Neuron (in vitro differentiated cells): Measurements from ENCODE around the gene COBLL1.
"Not testable (repeated sequence)": the region's sequence is repeated elsewhere in the genome, so short reads cannot be mapped to it uniquely, and the experiment has no call there.

Experiments used
- H2AFZ ChIP-seq: one replicate; pipeline ENCODE4 v1.6.1; 2013; ENCODE audit warnings: low read depth, mild to moderate bottlenecking, inconsistent platforms, low read length, moderate library complexity
- H3K27me3 ChIP-seq: one replicate; pipeline ENCODE4 v1.6.1; 2013; ENCODE audit warnings: low read length; ENCODE audit not compliant: insufficient read depth
- H3K36me3 ChIP-seq: one replicate; pipeline ENCODE4 v1.6.1; 2013; ENCODE audit warnings: low read length; ENCODE audit not compliant: insufficient read depth
- H3K4me1 ChIP-seq: one replicate; pipeline ENCODE4 v1.6.1; 2013; ENCODE audit warnings: low read length; ENCODE audit not compliant: insufficient read depth
- H3K4me3 ChIP-seq: 2 replicates; pipeline ENCODE4 v1.5.1; 2013; ENCODE audit warnings: mild to moderate bottlenecking, low read length, moderate library complexity
- H3K9me3 ChIP-seq: one replicate; pipeline ENCODE4 v1.6.1; 2013; ENCODE audit warnings: low read length

Gene COBLL1

DNA sequence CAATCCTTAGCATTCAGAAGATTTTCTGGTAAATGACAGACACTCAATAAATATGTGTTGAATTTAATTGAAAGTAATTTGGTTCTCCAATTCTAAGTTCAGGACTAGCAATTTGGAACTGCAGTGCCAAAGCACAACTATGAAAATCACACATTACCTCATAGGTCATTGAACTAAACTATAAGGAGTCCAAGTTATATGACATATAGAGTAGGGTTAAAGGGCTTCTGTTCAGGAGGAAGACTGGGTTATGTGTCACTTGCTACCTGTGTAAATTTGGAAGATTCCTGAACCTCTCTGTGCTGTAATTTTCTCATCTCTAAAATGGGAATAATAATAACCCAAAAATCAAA, 27.8 kb upstream of the COBLL1 start:
- no peaks in the 10 kb centered on the region for H3K36me3 ChIP-seq
- no peaks in the 10 kb centered on the region for H3K9me3 ChIP-seq
- no peak overlapping the region for H3K4me3 ChIP-seq
- no peak overlapping the region for H2AFZ ChIP-seq
- no peaks in the 10 kb centered on the region for H3K4me1 ChIP-seq
- no peaks in the 10 kb centered on the region for H3K27me3 ChIP-seq

DNA sequence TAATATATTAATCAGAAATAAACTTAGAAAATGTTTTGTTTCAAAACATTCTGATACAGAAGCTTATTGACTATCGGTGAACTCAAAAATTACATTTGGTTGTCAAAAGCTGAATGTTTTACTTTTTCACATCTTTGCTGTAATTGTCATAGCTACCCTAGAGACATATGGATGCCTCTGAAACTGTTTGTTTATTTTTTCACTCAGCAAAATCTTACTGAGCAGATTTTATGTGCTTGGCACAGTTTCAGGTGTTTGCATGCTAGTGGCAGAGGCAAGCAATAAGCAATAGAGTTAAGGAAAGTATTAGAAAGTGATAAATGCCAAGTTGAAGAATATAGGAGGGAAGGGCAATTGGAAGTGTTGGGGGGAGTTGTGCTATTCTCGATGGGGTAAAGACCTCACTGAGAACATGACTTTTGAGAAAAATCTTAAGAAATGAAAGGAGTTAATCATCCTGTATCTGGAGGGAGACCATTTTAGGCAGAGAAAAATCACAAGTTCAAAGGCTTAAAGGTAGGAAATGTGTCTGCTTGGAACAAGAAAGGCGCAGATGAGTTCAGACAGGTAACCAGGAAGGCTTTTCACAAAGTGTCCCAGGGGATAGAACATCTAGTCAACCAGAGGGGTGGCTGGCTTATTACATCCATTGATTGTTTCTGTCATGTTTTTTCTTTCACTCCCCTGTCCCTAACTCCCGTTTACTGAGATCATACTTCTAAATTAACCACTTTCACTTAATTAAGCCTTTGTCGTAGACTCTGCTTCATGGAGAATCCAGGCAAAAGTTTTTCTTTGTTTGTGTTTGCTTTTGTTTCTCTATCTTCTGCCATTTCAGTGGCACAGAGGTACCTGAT, 27.2 kb upstream of the COBLL1 start:
- H3K9me3 ChIP-seq: no peaks in the 10 kb centered on the region
- H3K36me3 ChIP-seq: no peaks in the 10 kb centered on the region
- no peak overlapping the region for H2AFZ ChIP-seq
- H3K4me3 ChIP-seq: no peak overlapping the region
- H3K4me1 ChIP-seq: no peaks in the 10 kb centered on the region
- H3K27me3 ChIP-seq: no peaks in the 10 kb centered on the region

DNA sequence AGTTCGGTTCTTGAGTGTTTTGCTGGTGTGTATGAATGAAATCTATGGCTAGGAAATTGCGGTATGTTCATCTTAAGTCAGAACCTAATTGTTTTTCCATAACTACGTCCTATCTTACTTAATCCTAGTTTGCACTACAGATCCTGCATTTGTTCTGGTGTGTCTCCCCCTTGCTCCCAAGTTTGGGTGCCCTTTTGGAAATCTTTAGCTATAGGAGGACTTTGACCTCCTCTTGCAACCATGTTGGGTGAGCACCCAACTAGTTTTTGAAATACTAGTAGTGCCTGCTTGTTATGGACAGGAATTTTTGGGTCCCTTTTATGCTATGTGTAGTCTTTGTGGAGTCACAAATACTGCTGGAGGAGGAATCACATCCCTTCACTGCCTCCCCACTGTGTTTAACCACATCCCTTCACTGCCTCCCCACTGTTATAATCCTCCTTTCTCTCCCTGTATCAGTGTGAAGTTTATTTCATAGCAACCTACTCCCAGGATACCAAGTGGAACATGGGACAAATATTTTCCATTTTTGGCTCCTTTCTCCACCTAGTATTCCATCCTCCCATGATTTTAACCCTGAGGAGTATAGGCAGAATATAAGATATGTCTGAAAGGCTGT, 26.3 kb upstream of the COBLL1 start:
- no peak overlapping the region for H2AFZ ChIP-seq
- H3K36me3 ChIP-seq: no peaks in the 10 kb centered on the region
- no peaks in the 10 kb centered on the region for H3K9me3 ChIP-seq
- no peaks in the 10 kb centered on the region for H3K4me1 ChIP-seq
- no peak overlapping the region for H3K4me3 ChIP-seq
- H3K27me3 ChIP-seq: no peaks in the 10 kb centered on the region

DNA sequence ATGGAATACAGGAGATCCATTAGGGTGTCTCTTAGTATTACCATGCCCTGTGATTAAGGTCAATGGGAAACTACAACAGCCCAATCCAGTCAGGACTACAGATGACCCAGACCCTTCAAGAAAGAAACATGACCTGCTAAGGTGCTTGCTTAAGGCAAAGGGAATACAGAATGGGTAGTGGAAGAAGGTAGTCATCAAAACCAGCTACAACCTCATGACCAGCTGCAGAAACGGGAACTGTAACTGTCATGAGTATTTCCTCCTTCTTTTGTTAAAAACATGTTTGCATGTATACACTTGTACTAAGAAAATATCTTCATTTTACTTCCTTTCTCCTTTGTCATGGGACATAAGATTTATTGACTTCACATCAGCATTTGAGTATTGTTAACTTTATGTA, 24.8 kb upstream of the COBLL1 start:
- H3K36me3 ChIP-seq, H3K4me3 ChIP-seq, H2AFZ ChIP-seq, H3K27me3 ChIP-seq, H3K9me3 ChIP-seq, H3K4me1 ChIP-seq: not testable (repeated sequence)

DNA sequence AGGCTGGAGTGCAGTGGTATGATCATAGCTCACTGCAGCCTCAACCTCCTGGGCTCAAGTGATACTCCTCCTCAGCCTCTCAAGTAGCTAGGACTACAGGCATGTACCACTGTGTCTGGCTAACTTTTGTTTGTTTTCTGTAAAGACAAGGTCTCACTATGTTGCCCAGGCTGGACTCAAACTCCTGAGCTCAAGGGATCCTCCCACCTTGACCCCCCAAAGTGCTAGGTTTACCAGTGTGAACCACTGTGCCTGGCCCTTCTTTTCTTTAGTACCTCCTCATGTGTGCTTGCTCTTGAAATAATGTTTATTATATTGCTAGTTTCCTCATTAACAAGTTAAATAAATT, 19.0 kb upstream of the COBLL1 start:
- H3K36me3 ChIP-seq: no peaks in the 10 kb centered on the region
- H3K27me3 ChIP-seq: no peaks in the 10 kb centered on the region
- H3K4me3 ChIP-seq: no peak overlapping the region
- H3K9me3 ChIP-seq: no peaks in the 10 kb centered on the region
- H3K4me1 ChIP-seq: no peaks in the 10 kb centered on the region
- no peak overlapping the region for H2AFZ ChIP-seq

DNA sequence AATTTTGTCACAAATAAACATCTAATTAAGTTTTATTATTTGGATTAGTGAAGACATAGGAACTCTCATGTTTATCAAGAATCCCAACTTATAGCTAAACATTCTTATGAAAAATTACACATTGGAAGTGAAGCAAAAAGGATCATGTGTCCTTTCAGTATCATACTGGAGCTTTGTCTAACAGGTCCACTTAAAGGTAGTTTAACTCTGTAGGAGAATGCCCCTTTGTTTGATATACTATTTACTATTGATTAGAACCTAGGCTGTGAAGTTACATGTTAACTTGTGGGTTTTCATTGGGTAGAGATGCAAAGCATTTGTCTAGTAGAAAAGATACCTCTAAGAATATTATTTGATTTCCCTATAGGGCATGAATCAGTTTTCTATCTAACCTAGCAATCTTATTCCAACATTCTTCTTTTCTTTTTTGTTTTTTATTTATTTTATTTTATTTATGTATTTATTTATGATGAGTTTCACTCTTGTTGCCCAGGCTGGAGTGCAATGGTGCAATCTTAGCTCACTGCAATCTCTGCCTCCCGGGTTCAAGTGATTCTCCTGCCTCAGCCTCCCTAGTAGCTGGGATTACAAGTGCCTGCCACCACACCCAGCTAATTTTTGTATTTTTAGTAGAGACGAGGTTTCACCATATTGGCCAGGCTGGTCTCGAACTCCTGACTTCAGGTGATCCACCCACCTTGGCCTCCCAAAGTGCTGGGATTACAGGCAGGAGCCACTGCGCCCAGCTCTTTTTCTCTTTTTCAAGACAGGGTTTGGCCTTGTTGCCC, 18.5 kb upstream of the COBLL1 start:
- H3K4me1 ChIP-seq, H3K4me3 ChIP-seq, H3K27me3 ChIP-seq, H3K36me3 ChIP-seq, H3K9me3 ChIP-seq, H2AFZ ChIP-seq: not testable (repeated sequence)

DNA sequence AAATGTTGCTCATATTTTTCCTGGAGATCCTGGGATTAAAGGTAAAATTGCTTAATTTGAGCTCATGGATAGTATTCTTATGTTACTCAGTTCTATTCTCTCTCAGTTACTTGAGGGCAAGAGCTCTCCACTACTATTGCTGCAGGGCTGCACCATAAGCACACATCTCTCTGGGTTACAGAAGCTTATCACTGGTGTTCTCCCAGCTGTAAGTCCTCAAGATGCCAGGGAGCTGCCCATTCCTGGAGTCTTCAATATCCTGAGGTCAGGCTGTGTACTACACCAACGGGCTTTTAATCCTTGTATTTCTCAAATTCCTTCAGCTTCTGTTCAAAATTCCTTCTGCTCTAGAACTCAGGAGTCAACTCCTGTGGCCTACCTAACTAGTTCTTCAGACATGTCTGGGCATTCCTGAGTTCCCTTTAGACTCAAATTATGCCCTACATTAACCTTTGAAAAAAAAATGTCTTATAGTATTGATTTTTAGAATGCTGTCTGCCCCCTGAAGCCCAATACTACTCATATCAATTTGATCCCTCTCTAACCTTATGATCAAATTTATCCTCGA, 17.7 kb upstream of the COBLL1 start:
- Histone ChIP-seq H3K27me3 (no peaks in the 10 kb centered on the region), H3K4me3 (no peak overlapping the region), H3K36me3 (no peaks in the 10 kb centered on the region), H3K9me3 (no peaks in the 10 kb centered on the region), H3K4me1 (no peaks in the 10 kb centered on the region), H2AFZ (no peak overlapping the region)

DNA sequence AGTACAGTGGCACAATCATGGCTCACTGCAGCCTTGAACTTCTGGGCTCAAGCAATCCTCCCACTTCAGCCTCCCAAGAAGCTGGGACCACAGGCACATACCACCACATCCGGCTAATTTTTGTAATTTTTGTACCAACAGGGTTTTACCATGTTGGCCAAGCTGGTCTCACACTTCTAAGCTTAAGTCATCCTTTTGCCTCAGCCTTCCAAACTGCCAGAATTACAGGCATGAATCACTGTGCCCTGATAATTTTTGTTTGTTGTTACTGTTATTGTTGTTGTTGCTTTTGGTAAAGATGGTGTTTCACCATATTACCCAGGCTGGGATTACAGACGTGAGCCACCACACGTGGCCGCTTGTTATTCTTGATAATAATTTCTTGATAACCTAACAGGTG, 10.5 kb upstream of the COBLL1 start:
- H3K36me3 ChIP-seq: no peaks in the 10 kb centered on the region
- H3K4me3 ChIP-seq: no peak overlapping the region
- H3K9me3 ChIP-seq: no peaks in the 10 kb centered on the region
- H3K4me1 ChIP-seq: no peaks in the 10 kb centered on the region
- no peak overlapping the region for H2AFZ ChIP-seq
- H3K27me3 ChIP-seq: no peaks in the 10 kb centered on the region

DNA sequence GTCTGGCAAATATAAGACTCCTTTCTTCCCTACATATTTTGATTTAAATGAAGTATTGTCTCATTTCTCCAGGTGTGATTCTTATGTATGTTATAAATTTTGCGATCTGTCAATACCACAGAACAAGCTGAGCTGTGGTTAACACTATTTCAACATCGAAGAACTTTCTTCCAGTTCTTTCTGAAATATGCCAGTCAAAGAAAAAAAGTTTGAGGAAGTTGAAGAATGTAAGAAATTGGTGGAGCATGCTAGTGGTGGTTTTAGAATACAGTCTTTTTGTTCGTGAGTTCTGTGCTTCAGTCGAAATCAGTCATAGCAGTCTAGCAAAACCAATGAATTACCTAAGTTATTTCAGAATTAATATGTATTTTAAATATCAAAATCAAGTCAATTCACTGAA, 8.6 kb upstream of the COBLL1 start:
- H3K36me3 ChIP-seq: no peaks in the 10 kb centered on the region
- H3K4me3 ChIP-seq: no peak overlapping the region
- no peak overlapping the region for H2AFZ ChIP-seq
- H3K9me3 ChIP-seq: no peaks in the 10 kb centered on the region
- no peaks in the 10 kb centered on the region for H3K4me1 ChIP-seq
- no peaks in the 10 kb centered on the region for H3K27me3 ChIP-seq

DNA sequence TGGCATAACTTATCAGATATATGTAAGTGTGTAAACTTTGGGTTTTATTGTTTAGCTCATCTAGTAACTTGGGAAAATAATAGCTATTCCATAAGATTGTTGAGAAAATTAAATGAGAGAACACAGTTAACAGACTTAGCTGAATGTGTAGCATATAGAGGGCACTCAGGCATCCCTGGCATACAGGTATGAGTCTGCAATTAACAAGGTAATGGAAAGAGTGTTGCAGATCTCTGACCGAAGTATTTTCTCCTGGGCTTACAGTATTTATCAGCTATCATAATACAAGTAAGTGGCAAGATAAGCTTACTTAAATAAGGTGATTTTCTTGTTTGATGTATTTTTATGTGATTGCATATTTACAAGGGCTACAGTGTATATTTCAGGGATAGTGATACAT, 7.9 kb upstream of the COBLL1 start:
- H3K27me3 ChIP-seq: no peaks in the 10 kb centered on the region
- no peaks in the 10 kb centered on the region for H3K9me3 ChIP-seq
- no peak overlapping the region for H2AFZ ChIP-seq
- H3K4me3 ChIP-seq: no peak overlapping the region
- H3K36me3 ChIP-seq: no peaks in the 10 kb centered on the region
- H3K4me1 ChIP-seq: no peaks in the 10 kb centered on the region

DNA sequence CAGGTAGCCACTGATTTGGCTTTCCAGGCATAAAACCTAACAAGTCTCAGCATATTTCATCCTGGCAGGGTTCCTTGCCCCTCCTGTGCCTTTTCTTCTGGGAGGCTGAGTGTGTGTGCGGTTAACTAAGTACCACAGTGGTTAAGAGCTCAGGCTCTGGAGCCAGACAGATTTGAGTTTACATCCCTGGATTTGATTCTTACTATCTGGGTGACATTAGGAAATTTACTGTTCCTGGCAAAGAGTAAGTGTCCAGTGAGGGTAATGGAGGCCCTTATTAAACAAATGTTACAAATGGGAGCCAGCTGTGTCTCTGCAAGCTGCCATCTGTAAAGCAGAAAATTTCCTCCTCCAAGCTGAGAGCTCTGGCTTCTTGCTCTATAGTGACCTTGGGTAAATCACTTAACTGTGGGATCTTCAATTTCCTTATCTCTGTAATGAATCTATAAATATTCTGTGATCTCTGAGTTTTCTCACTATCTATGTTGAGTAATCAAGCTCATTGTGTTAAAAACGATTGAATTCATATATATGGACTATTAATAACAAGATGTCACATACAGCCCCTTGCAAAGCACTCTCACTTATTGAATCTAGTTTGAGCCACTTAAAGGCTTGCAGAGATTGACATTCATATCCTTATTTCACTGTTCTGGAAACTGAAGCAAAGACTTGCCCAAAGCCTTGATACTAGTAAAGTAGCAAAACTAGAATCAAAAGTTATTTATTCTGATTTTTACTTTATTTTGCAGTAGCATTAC, 6.5 kb upstream of the COBLL1 start:
- Histone ChIP-seq H3K4me1 (no peaks in the 10 kb centered on the region), H3K27me3 (no peaks in the 10 kb centered on the region), H2AFZ (no peak overlapping the region), H3K9me3 (no peaks in the 10 kb centered on the region), H3K4me3 (no peak overlapping the region), H3K36me3 (no peaks in the 10 kb centered on the region)

DNA sequence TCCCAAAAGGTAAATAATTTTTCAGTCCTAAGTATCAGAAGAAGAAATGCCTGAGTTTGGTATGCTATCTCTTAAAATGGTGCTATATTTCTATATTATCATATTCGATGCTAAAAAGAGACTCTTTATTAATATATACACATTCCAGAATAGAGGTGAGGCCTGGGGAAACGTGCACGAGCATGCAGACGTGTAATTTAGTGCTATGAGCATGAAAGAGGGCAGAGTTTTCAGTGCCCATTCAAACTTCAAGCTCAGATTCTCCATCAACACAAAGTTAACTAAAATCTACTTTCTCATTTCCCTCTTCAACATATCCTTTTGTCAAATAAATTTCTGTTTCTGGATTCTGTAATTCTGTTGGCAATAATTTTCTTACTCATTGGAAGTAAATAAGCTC, 5.7 kb upstream of the COBLL1 start:
- Histone ChIP-seq H3K36me3 (no peaks in the 10 kb centered on the region), H2AFZ (no peak overlapping the region), H3K4me1 (no peaks in the 10 kb centered on the region), H3K27me3 (no peaks in the 10 kb centered on the region), H3K4me3 (no peak overlapping the region), H3K9me3 (no peaks in the 10 kb centered on the region)

DNA sequence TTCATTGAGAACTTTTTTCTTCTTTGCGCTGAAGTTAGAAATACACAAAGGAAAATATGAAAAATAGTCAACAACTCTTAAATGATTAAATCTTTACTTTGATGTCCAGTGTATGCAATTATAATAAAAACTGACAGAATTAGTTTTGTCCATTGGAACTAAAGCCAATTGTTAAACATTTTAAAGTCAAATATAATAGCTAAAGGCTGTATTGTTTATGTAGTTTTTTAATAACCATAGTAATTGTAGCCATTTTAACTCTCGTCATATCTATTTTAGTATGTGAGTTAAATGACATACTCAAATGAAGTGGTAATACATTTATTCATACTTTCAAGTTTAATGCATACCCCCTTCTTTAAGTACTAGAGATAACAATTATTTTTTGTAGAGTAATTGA, 4.7 kb upstream of the COBLL1 start:
- Histone ChIP-seq H2AFZ (no peak overlapping the region), H3K4me1 (no peaks in the 10 kb centered on the region), H3K9me3 (no peaks in the 10 kb centered on the region), H3K36me3 (no peaks in the 10 kb centered on the region), H3K4me3 (no peak overlapping the region), H3K27me3 (no peaks in the 10 kb centered on the region)
